DOHH2 (cell line): ENCODE measurements around the gene FPR2.

ENCODE experiments used
- H3F3A ChIP-seq: fragments of 200-600 bp; sonication (generic), shearing (Covaris generic); 2 replicates; pipeline ENCODE4 v1.6.0; 2016; ENCODE audit warnings: antibody characterized with exemption, mild to moderate bottlenecking; ENCODE audit not compliant: control insufficient read depth, insufficient read depth
- H3K27ac ChIP-seq: fragments of 200-600 bp; sonication (generic); 2 replicates; pipeline ENCODE4 v1.5.1; 2014; ENCODE audit warnings: low read depth, mild to moderate bottlenecking, low read length, moderate library complexity
- H3K27me3 ChIP-seq: fragments of 200-600 bp; sonication (generic); 2 replicates; pipeline ENCODE4 v1.6.1; 2014; ENCODE audit warnings: mild to moderate bottlenecking, low read length, mixed read lengths; ENCODE audit not compliant: control insufficient read depth
- H3K36me3 ChIP-seq: fragments of 200-600 bp; sonication (generic); 2 replicates; pipeline ENCODE4 v1.6.1; 2014; ENCODE audit warnings: mild to moderate bottlenecking, low read length, moderate library complexity, mixed read lengths; ENCODE audit not compliant: control insufficient read depth
- H3K4me1 ChIP-seq: fragments of 200-600 bp; sonication (generic); 2 replicates; pipeline ENCODE4 v1.6.1; 2014; ENCODE audit warnings: mild to moderate bottlenecking, low read length, mixed read lengths; ENCODE audit not compliant: control insufficient read depth
- H3K4me2 ChIP-seq: fragments of 200-600 bp; sonication (generic); 2 replicates; pipeline ENCODE4 v1.6.0; 2014; ENCODE audit warnings: mild to moderate bottlenecking, low read length, moderate library complexity
- H3K4me3 ChIP-seq: fragments of 200-600 bp; sonication (generic); 2 replicates; pipeline ENCODE4 v1.5.1; 2014; ENCODE audit warnings: mild to moderate bottlenecking, low read length, mixed read lengths
- H3K79me2 ChIP-seq: fragments of 200-600 bp; sonication (generic); 2 replicates; pipeline ENCODE4 v1.6.1; 2014; ENCODE audit warnings: mild to moderate bottlenecking, low read length, mixed read lengths; ENCODE audit not compliant: control insufficient read depth
- H3K9me2 ChIP-seq: fragments of 200-600 bp; sonication (generic); replicated peaks from 2 replicates; pipeline ENCODE4 v1.6.1; 2014; ENCODE audit warnings: mild to moderate bottlenecking, low read length, mixed read lengths; ENCODE audit not compliant: control insufficient read depth
- H3K9me3 ChIP-seq: fragments of 200-600 bp; sonication (generic); 2 replicates; pipeline ENCODE4 v1.6.1; 2014; ENCODE audit warnings: antibody characterized with exemption, low read length, mixed read lengths; ENCODE audit not compliant: control insufficient read depth, insufficient read depth
- H4K20me1 ChIP-seq: fragments of 200-600 bp; sonication (generic); 2 replicates; pipeline ENCODE4 v1.6.0; 2014; ENCODE audit warnings: low read depth, mild to moderate bottlenecking, antibody characterized with exemption, low read length, moderate library complexity; ENCODE audit not compliant: control insufficient read depth, insufficient read depth
- CTCF ChIP-seq: fragments of 200-600 bp; sonication (generic); IDR thresholded peaks from one replicate; pipeline ENCODE4 v1.5.1; 2014; ENCODE audit warnings: antibody characterized with exemption, mild to moderate bottlenecking, low read depth, low read length; ENCODE audit not compliant: poor library complexity, severe bottlenecking
- EZH2phosphoT487 ChIP-seq: fragments of 200-600 bp; sonication (generic); IDR thresholded peaks from 2 replicates; pipeline ENCODE4 v1.6.1; 2017; ENCODE audit warnings: borderline replicate concordance, mild to moderate bottlenecking, antibody characterized with exemption, low read length, moderate library complexity, mixed read lengths

The FPR2 gene

GRCh38 chr19:51810223-51810622 lies 49.2 kb downstream of the FPR2 start:
- H3K9me2 ChIP-seq, result no peaks in the 10 kb centered on the region
- no peaks in the 10 kb centered on the region for H3K27me3 ChIP-seq
- H3F3A ChIP-seq, result no peaks in the 10 kb centered on the region
- no peaks in the 10 kb centered on the region for H3K9me3 ChIP-seq
- H3K4me3 ChIP-seq, result no peak overlapping the region
- no peaks in the 10 kb centered on the region for H3K36me3 ChIP-seq
- no peaks in the 10 kb centered on the region for H3K4me1 ChIP-seq
- TF ChIP-seq CTCF (no peak), EZH2phosphoT487 (no peak)
- no peak overlapping the region for H3K4me2 ChIP-seq
- H4K20me1 ChIP-seq, result no peaks in the 10 kb centered on the region
- no peak overlapping the region for H3K27ac ChIP-seq
- no peaks in the 10 kb centered on the region for H3K79me2 ChIP-seq

- no peak overlapping the region for H3K4me3 ChIP-seq
Measured at GRCh38 chr19:51811344-51811743, 50.4 kb downstream of the FPR2 start.

GRCh38 chr19:51815043-51815442 lies 54.1 kb downstream of the FPR2 start:
- H3K79me2 ChIP-seq, result no peaks in the 10 kb centered on the region
- no peak for TF ChIP-seq EZH2phosphoT487
- TF ChIP-seq CTCF, result no peak
- no peak overlapping the region for H3K4me3 ChIP-seq
- H3K4me2 ChIP-seq, result no peak overlapping the region
- H3K9me3 ChIP-seq, result no peaks in the 10 kb centered on the region
- no peaks in the 10 kb centered on the region for H3K9me2 ChIP-seq
- H3K27ac ChIP-seq, result no peak overlapping the region
- no peaks in the 10 kb centered on the region for H3K4me1 ChIP-seq
- no peaks in the 10 kb centered on the region for H3K27me3 ChIP-seq
- no peaks in the 10 kb centered on the region for H4K20me1 ChIP-seq
- H3F3A ChIP-seq, result no peaks in the 10 kb centered on the region
- H3K36me3 ChIP-seq, result no peaks in the 10 kb centered on the region

More at GRCh38 chr19:51811344-51811743, 50.4 kb downstream of the FPR2 start:
- H3K36me3 ChIP-seq, result no peaks in the 10 kb centered on the region
- no peaks in the 10 kb centered on the region for H3K79me2 ChIP-seq
- TF ChIP-seq CTCF (no peak), EZH2phosphoT487 (no peak)
- H3F3A ChIP-seq, result no peaks in the 10 kb centered on the region
- H3K27ac ChIP-seq, result no peak overlapping the region
- no peaks in the 10 kb centered on the region for H3K9me3 ChIP-seq
- H3K4me1 ChIP-seq, result no peaks in the 10 kb centered on the region
- no peaks in the 10 kb centered on the region for H4K20me1 ChIP-seq
- H3K4me2 ChIP-seq, result no peak overlapping the region
- no peaks in the 10 kb centered on the region for H3K9me2 ChIP-seq
- H3K27me3 ChIP-seq, result no peaks in the 10 kb centered on the region

- H3K9me3 ChIP-seq, result no peaks in the 10 kb centered on the region
- no peaks in the 10 kb centered on the region for H3K4me1 ChIP-seq
- H3K27me3 ChIP-seq, result no peaks in the 10 kb centered on the region
- no peaks in the 10 kb centered on the region for H3K9me2 ChIP-seq
- no peaks in the 10 kb centered on the region for H4K20me1 ChIP-seq
- H3K79me2 ChIP-seq, result no peaks in the 10 kb centered on the region
- TF ChIP-seq EZH2phosphoT487, result no peak
- TF ChIP-seq CTCF, result no peak
- H3K4me2 ChIP-seq, result no peak overlapping the region
- H3K36me3 ChIP-seq, result no peaks in the 10 kb centered on the region
- H3F3A ChIP-seq, result no peaks in the 10 kb centered on the region
- no peak overlapping the region for H3K27ac ChIP-seq
- H3K4me3 ChIP-seq, result no peak overlapping the region
Measured at GRCh38 chr19:51816711-51817110, 55.7 kb downstream of the FPR2 start.
